Lower leg skin (tissue), 4 donors: ENCODE measurements around the gene DCAF15. TPM values are rescaled to one million over a fixed set of nuclear protein-coding genes. Genes with fewer than 3 reads are reported as not detected.

Experiments used
- DNase-seq, 2 donors: peaks; one replicate each; pipeline ENCODE4 v3.0.0-alpha.2; 2019; ENCODE audit warnings: low spot score in 2 of 2
- H3K4me3 ChIP-seq: fragments of 200-600 bp; sonication (generic); 2 replicates; pipeline ENCODE4 v1.5.1; 2017; ENCODE audit warnings: mild to moderate bottlenecking, low read depth; ENCODE audit not compliant: poor library complexity, severe bottlenecking
- CTCF ChIP-seq, 3 donors: fragments of 450-650 bp; IDR thresholded peaks; one replicate each; pipeline ENCODE4 v1.5.1; 2016; ENCODE audit warnings: antibody characterized with exemption in 3 of 3, mild to moderate bottlenecking in 3 of 3, moderate library complexity in 2 of 3
- POLR2A ChIP-seq, 2 donors: fragments of 450-650 bp; IDR thresholded peaks; one replicate each; pipeline ENCODE4 v1.6.1; 2016 to 2017; ENCODE audit warnings: antibody characterized with exemption in 2 of 2, mild to moderate bottlenecking in 1 of 2, moderate library complexity in 1 of 2
- WGBS, 2 donors: methylation state at CpG; one replicate each; pipeline ENCODE4 v1.1.5; 2018; 5-methylcytosine and 5-hydroxymethylcytosine counted together
- intact Hi-C: fragments of 100-400 bp; cut with DNase I; formaldehyde crosslinking; loops from one replicate; pipeline ENCODE4 v1.15.0; 2023; ENCODE audit warnings: low total_unique reads
- total RNA-seq, 4 donors: library from RNA; depleted of rRNA; stranded (reverse); fragments of >200 nt; gene quantifications; one replicate each; pipeline ENCODE4 v1.1.0, GENCODE V29; 2016

DCAF15 gene
- total RNA-seq, 4 donors from 2014 or later = 31.8 to 51.7 (median 43.0) TPM

GRCh38 chr19:13981467-13981866 lies 29.2 kb downstream of the DCAF15 start:
- intact Hi-C loops = no loop called here
- no peak overlapping the region for H3K4me3 ChIP-seq
- TF ChIP-seq POLR2A (IDR thresholded peaks at IDR 0.05) (no peak), CTCF (IDR thresholded peaks at IDR 0.05) (no peak)
- 85 to 94% methylated on average over 9 of the region's 9 CpGs for WGBS, 2 donors
- DNase-seq = no peak

DNA sequence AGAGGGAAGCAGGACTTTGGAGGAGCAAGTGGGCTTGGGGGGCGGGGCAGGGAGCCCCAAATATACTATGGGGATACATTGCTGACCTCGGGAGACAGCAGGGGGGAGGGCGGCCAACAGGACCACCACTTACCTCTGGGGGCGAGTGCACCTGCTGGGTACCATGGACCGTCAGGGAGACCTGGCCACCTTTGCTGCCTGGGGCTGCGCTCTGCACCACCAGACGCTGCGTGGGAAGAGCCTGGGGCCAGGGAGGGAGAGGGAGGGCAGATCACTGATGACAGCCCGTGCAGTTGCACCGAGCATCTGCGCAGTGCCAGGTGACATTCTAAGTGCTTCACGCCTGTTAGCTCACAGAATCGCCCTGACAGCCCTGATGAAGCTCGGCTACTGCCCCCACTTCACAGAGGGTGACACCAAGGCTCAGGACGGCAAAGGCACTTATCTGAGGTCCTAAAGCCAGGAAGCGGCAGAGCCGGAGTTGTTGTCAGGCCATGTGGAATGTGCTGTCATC lies 29.7 kb downstream of the DCAF15 start:
- H3K4me3 ChIP-seq = no peak overlapping the region
- DNase-seq = no peak
- TF ChIP-seq POLR2A (IDR thresholded peaks at IDR 0.05) = no peak
- no peak for TF ChIP-seq CTCF (IDR thresholded peaks at IDR 0.05)
- 93% methylated on average over 17 of the region's 17 CpGs for WGBS, 2 donors
- intact Hi-C loops = no loop called here

- no peak for DNase-seq
- H3K4me3 ChIP-seq = no peak overlapping the region
- TF ChIP-seq POLR2A (IDR thresholded peaks at IDR 0.05) (no peak), CTCF (IDR thresholded peaks at IDR 0.05) (no peak)
- WGBS, 2 donors = 94 to 100% methylated on average over 9 of the region's 9 CpGs
- intact Hi-C loops = no loop called here
Measured at GRCh38 chr19:13982773-13983172, 30.5 kb downstream of the DCAF15 start.

DNA sequence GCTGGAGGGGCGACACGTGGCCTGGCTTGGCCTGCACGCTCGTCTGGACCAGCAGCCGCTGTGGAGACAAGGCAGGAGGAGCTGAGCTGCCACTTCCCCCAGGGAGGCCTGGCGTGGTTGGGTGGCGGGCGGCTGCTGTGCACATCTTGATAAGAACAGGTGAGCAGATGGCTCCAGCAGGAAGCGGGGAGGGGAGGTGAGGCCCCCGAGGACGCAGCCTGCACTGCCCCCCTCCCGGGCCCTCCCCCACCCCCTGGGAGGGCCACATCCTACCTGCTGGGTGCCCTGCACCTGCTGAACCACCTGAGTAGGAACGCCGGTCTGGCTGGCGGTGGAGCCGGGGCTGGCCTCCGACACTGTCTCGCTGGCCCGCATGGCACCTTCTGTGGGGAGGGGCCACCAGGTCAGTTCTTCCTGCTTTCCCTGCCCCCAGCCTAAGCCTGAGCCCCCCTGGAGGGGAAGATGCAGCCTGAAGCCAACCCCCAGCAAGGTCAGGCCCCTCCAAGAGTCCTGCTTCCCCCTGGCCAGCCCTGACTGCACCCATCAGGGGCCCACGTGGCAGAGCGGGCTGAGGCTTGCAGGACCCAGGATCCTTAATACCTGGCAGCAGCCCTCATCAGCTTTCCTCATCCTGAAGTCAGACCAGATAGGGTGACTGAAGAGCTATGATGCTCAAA lies 31.0 kb downstream of the DCAF15 start:
- WGBS, 2 donors = 72 to 78% methylated on average over 13 to 17 of the region's 21 CpGs
- no peak for DNase-seq
- intact Hi-C loops = no loop called here
- H3K4me3 ChIP-seq = no peak overlapping the region
- no peak for TF ChIP-seq POLR2A (IDR thresholded peaks at IDR 0.05)
- TF ChIP-seq CTCF (IDR thresholded peaks at IDR 0.05) = no peak

DNA sequence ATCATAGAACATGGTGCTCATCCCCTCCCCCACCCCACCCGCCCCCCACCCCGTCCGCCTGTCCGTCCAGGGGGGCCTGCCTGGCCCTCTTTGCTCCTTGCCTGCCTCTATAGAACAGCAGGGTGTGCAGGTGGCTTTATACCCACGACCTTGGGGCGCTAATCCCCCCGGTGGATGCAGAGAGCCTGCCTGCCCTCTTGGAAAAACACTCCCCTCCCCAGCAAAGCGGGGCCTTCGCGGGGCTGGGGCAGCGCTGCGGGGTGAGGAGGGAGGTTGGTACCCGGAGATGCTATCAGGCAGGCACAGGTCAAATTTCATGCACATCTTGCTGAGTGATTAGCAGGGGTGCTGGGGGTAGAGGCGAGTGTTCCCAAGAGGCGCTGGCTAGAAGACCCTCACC lies 31.9 kb downstream of the DCAF15 start:
- WGBS, 2 donors = 79 to 88% methylated on average over 6 to 15 of the region's 15 CpGs
- no peak for DNase-seq
- TF ChIP-seq CTCF (IDR thresholded peaks at IDR 0.05) (no peak), POLR2A (IDR thresholded peaks at IDR 0.05) (no peak)
- intact Hi-C loops = no loop called here
- H3K4me3 ChIP-seq = no peak overlapping the region
